NCI-H446 (cell line): Measurements from ENCODE around the gene HSPA1A.
"Not testable (repeated sequence)": the region's sequence is repeated elsewhere in the genome, so short reads cannot be mapped to it uniquely, and the experiment has no call there.

ENCODE experiments used
- DNase-seq, 2 experiments: peaks; one replicate each; lab custom pipeline; 2025; lab: John Stamatoyannopoulos, UW

HSPA1A gene

DNA sequence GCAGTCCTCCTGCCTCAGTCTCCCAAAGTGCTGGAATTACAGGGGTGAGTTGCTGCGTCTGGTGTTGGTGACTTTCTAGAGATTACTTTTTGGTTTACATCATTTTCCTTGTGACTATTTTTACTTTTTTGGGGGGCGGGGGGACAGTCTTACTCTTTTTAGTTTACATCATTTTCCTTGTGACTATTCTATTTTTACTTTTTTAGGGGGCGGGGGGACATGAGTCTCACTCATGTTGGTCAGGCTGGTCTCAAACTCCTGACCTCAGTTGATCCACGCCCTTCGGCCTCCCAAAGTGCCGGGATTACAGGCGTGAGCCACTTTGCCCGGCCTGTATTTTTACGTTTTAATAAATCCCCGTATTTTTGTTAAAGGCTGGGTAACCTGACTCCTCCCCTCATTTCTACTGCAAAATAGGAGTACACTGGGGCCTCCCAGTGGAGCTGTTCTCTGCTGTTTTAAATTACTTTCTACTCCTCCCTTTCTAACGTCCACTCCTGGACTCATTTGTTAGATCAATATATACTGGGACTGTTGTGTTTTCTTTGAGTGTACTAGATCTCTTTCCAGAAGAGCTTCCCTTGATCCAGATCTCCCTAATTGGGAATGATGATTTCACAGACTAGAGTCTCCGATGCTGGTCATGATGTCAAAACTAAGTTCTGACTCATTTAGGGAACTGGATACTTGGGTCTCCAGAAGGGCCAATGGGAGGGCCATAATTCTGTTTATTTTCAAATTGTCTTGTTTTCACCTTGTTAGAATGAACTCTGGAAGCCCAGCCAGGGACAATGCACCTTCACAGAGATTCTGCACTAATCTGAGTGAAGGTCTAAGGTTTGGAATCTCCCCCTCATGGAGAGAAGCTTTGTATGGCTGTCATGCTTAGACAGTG lies 21.4 kb downstream of the HSPA1A start:
- no peak for DNase-seq

DNA sequence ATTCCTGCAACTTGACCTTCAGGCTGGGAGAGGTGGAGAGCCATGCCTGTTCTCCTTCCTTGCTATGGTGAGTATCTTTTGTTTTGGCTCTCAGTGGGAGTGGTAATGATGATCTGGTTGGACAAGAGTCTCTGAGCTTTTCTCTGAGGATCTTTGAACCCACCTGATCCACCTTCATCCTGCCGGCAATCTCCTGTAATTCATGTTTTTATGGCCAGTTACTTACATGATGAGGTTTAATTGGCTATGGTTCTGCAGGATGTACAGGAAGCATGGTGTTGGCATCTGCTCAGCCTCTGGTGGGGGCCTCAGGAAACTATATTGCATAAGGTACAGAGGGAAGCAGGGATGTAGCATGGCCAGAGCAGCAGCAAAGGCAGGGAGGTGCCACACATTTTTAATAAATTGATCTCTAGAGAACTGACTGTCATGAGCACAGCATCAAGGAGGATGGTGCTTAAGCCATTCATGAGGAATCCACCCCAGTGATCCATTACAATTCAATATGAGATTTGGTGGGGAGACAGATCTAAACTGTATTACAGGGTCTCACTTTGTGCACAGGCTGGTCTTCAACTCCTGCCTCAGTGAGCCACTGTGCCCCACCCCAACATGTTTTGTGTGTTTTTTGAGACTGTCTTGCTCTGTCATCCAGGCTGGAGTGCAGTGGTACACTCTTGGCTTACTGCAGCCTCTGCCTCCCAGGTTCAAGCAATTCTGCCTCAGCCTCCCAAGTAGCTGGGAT lies 22.2 kb downstream of the HSPA1A start:
- DNase-seq: no peak

DNA sequence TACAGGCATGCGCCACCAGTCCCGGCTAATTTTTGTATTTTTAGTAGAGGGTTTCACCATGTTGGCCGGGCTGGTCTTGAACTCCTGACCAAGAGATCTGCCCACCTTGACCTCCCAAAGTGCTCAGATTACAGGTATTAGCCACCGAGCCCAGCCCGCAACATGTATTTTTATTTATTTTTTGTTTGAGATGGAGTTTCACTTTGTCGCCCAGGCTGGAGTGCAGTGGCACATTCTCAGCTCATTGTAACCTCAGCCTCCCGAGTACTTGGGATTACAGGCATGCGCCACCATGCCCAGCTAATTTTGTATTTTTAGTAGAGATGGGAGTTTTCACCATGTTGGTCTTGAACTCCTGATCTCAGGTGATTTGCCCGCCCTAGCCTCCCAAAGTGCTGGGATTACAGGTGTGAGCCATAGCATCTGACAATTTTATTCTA lies 22.8 kb downstream of the HSPA1A start:
- not testable (repeated sequence) for DNase-seq

DNA sequence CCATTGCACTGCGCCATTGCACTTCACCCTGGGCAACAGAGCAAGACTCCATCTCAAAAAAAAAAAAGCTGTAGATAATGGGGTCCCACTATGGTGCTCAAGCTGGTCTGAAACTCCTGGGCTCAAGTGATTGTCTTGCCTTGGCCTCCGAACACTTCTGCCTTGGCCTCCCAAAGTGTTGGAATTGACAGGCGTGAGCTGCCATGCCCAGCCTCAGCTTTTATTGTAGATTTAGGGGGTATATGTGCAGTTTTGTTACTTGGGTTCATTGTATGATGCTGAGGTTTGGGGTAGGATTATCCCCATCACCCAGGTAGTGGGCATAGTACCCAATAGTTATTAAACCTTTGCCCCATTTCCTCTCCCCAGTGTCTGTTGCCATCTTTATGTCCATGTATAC lies 23.6 kb downstream of the HSPA1A start:
- no peak for DNase-seq

DNA sequence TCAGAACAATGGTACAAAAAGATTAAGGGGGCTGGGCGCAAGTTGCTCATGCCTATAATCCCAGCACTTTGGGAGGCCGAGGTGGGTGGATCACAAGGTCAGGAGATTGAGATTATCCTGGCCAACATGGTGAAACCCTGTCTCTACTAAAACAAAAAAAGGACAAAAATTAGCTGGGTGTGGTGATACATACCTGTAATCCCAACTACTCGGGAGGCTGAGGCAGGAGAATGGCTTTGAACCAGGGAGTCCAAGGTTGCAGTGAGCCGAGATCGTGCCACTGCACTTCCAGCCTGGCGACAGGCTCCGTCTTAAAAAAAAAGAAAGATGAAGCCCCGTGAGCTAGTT lies 24.4 kb downstream of the HSPA1A start:
- DNase-seq: not testable (repeated sequence)

- DNase-seq: no peak
Measured at GRCh38 chr6:31842053-31842452, 26.7 kb downstream of the HSPA1A start.

- no peak for DNase-seq
Measured at GRCh38 chr6:31844507-31844906, 29.2 kb downstream of the HSPA1A start.

- no peak for DNase-seq
Measured at GRCh38 chr6:31847276-31847978, 32.1 kb downstream of the HSPA1A start.

GRCh38 chr6:31850765-31851484 lies 35.6 kb downstream of the HSPA1A start:
- DNase-seq: no peak

DNA sequence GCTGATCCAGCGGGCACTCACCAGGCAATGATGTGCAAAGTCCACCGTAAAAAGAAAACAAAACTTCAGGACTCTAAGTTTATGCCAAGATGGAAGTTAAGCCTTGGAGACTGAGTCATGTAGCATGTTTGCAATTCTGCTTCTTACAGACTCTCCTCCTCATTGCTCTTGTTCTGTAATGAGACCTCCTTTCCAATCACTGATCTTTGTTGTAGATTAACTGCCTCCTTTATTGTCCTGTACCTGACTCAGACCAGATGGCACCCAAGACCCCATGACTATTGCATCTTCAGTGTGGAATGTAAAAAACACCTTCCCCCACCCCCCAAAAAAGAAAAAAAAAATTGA lies 36.1 kb downstream of the HSPA1A start:
- no peak for DNase-seq

DNA sequence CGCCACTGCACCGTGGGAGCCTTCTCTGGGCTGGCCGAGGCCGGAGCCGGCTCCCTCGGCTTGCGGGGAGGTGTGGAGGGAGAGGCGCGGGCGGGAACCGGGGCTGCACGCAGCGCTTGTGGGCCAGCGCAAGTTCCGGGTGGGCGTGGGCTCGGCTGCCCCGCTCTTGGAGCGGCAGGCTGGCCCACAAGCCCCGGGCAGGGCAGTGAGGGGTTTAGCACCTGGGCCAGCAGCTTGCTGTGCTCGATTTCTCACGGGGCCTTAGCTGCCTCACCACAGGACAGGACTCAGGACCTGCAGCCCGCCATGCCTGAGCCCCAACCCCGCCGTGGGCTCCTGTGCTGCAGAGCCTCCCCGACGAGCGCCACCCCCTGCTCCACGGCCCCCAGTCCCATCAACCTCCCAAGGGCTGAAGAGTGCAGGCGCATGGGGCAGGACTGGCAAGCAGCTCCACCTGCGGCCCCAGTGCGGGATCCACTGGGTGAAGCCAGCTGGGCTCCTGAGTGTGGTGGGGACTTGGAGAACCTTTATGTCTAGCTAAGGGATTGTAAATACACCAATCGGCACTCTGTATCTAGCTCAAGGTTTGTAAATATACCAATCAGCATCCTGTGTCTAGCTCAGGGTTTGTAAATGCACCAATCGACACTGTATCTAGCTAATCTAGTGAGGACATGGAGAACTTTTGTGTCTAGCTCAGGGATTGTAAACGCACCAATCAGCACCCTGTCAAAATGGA lies 36.8 kb downstream of the HSPA1A start:
- DNase-seq: not testable (repeated sequence)

GRCh38 chr6:31857774-31858173 lies 42.4 kb downstream of the HSPA1A start:
- DNase-seq: not testable (repeated sequence)

GRCh38 chr6:31858707-31859106 lies 43.4 kb downstream of the HSPA1A start:
- no peak for DNase-seq

DNA sequence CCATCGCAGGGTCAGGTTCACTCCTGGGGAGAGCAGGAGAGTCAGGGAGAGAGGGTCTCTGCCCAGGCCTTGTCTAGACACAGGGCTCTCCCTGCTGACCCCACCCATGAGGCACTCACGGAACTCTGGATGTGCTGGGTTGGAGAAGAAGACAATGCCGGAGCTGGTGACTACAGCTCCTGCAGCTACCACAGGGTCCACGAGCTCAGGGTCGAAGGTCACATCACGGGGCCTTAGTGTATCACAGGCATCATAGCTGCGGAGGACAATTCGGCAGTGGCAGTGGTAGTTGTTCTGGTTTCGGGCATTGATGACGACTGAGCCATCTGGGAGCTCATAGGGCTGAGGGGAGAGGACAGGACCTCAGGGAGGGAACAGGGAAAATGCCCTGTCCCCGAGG lies 44.6 kb downstream of the HSPA1A start:
- no peak for DNase-seq

- no peak for DNase-seq
Measured at GRCh38 chr6:31860349-31860748, 45.0 kb downstream of the HSPA1A start.

DNA sequence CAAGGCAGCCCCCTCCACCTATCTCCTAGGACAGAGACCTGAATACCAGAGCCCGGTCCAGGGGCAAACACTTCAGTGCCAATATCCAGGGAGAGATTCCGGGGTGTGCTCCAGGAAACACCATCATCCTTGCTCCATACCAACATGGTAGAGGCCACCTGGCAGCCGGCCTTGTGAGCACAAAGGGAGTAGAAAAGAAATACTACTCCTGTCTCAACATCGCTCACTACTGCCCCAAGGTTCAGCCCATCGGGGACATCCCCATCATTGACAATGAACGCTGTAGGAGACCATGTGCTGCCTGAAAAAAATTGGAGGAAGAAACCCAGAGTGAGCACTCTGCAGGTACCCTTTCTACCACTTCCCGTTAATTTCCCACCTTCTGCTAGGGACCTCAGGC lies 45.8 kb downstream of the HSPA1A start:
- no peak for DNase-seq

- DNase-seq: no peak
Measured at GRCh38 chr6:31861919-31862343, 46.6 kb downstream of the HSPA1A start.

DNA sequence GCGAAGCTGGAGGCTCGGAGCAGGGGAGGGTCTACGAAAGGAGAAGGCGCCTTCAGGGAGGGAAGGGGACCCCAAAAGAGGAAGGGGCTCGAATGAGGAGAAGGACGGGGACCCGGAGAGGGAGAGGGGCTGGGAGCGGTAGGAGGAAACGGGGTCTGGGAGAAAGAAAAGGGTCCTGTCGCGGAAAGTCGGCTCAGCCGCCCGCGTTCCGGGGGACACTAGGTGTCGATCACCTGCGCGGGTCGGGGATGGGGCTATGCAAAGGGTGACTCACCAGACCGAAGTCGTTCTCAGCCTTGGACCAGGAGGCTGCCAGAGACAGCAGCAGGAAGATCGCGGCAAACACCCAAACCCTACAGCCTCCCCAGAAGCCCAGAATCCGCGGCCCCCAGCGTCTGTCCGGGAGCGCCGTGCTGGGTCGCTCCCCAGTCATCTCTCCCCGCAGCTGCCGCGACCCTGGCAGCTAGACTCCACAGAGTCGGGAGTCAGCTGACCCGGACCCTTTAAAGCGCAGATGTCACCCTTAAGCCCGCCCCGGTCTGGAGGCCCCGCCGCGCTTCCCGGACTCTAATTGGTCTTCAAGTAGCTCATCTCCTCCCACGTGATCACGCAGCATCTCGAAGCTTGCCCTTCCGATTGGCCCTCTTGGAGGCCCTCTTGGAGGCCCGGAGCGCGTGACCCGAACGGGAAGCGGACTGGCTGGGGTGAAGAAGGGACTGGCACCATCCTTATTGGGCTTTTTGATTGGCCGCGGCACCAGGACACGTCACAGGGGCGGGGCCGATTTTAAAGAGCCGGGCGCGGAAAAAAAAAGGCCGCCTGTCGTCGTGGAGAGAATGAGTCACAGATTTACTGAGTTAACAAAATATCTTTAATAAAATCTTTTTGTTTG lies 47.2 kb downstream of the HSPA1A start, which contains the start of gene NEU1:
TSS of gene NEU1 (minus strand) at position 478 of the 892 bp plus-strand sequence. CDS start at position 433, 45 bp downstream.
- peak; percentile 98 to 100 for DNase-seq

GRCh38 chr6:31864123-31864562 lies 48.8 kb downstream of the HSPA1A start:
- not testable (repeated sequence) for DNase-seq

- no peak for DNase-seq
Measured at GRCh38 chr6:31864818-31865204, 49.5 kb downstream of the HSPA1A start.
